Ovary (tissue), 9 donors: Measurements from ENCODE around the gene FGFRL1. TPM values are rescaled to one million over a fixed set of nuclear protein-coding genes. Genes with fewer than 3 reads are reported as not detected.

Source experiments
- DNase-seq, 5 donors: peaks; one replicate each; pipeline ENCODE4 v3.0.0-alpha.2; 2019 to 2020
- H3K27ac ChIP-seq, 2 donors: fragments of 200-600 bp; one replicate each; pipeline versions ENCODE4 v1.5.1 to v1.8.0; 2019 to 2022
- H3K27me3 ChIP-seq: fragments of 200-600 bp; one replicate; pipeline ENCODE4 v1.8.0; 2022
- H3K36me3 ChIP-seq: fragments of 200-600 bp; sonication (generic); one replicate; pipeline ENCODE4 v1.5.1; 2019
- H3K4me1 ChIP-seq: one replicate; pipeline ENCODE4 v1.8.1; 2013; ENCODE audit warnings: mild to moderate bottlenecking, moderate library complexity; ENCODE audit not compliant: insufficient read depth
- H3K4me3 ChIP-seq: fragments of 200-600 bp; sonication (generic); one replicate; pipeline ENCODE4 v1.5.1; 2017
- H3K9me3 ChIP-seq, 2 donors: fragments of 200-600 bp in 1 of 2; sonication (generic) in 1 of 2; one replicate each; pipeline versions ENCODE4 v1.5.1 to v1.8.1; 2013 to 2019; ENCODE audit warnings: mild to moderate bottlenecking in 1 of 2, moderate library complexity in 1 of 2
- CTCF ChIP-seq, 3 donors: fragments of 450-650 bp in 2 of 3; fragments of 200-600 bp in 1 of 3; IDR thresholded peaks; one replicate each; pipeline versions ENCODE4 v1.5.1 to v1.8.0; 2016 to 2022; ENCODE audit warnings: antibody characterized with exemption in 3 of 3, mild to moderate bottlenecking in 1 of 3
- EP300 ChIP-seq: sonication (generic); formaldehyde crosslinking; IDR thresholded peaks from one replicate; pipeline ENCODE4 v1.6.1; 2017; ENCODE audit warnings: antibody characterized with exemption
- POLR2A ChIP-seq: fragments of 450-650 bp; IDR thresholded peaks from one replicate; pipeline ENCODE4 v1.6.1; 2017; ENCODE audit warnings: antibody characterized with exemption, mild to moderate bottlenecking, moderate library complexity
- WGBS, 3 donors: extraction: QIAGEN DNeasy Blood & Tissue Kit in 1 of 3; methylation state at CpG; one replicate each; pipeline versions ENCODE4 v1.1.5 to v1.1.7; 2013 to 2017; 5-methylcytosine and 5-hydroxymethylcytosine counted together
- intact Hi-C, 4 donors: fragments of 100-400 bp; cut with DNase I; formaldehyde crosslinking; loops; one replicate each; pipeline versions ENCODE4 v1.11.0 to v1.15.1; 2022 to 2023
- polyA plus RNA-seq, 2 donors: library from polyadenylated mRNA; stranded (reverse); fragments of 200-250 nt in 1 of 2; fragments of 350-450 nt in 1 of 2; fragmentation: Illumina TruSeq in 1 of 2; extraction: RNeasy Lipid Tissue Mini Kit (QIAGEN cat#74804) in 1 of 2; gene quantifications; one replicate each; pipeline ENCODE4 v1.2.3, GENCODE V29; 2013 to 2014
- total RNA-seq, 7 donors: library from RNA; depleted of rRNA in 2 of 7; stranded (reverse); fragments of >200 nt in 2 of 7; fragmentation: NEBNext Ultra II Directional in 3 of 7; extraction: Animal tissue kit (Norgen Biotek cat#: 25700) in 3 of 7; gene quantifications; one replicate each; pipeline versions ENCODE4 v1.1.0 to v1.2.4, GENCODE V29; 2016 to 2023
- donor health status: DM: no; HTN: no; CAD: no; lungs with moderate emphysema.
- donor health status: DM: no; HTN: no; CAD: no.
- donor health status: Bipolar disorder and iron deficiency.
- donor health status: DM: yes; HTN: yes; CAD: no.
- donor health status: DM: no; HTN: no; CAD: no.
- donor health status: DM: yes; HTN: yes; CAD: no.

FGFRL1 gene
- total and polyA plus RNA-seq, 9 donors, result 23.4 to 59.1 (median 38.7) TPM

GRCh38 chr4:964346-965025 is 46.9 kb upstream of the FGFRL1 start:
- Histone ChIP-seq H3K9me3 (no peaks in the 10 kb centered on the region), H3K4me3 (no peak overlapping the region), H3K36me3 (no peaks in the 10 kb centered on the region), H3K27me3 (no peaks in the 10 kb centered on the region), H3K4me1 (no peaks in the 10 kb centered on the region), H3K27ac (no peak overlapping the region)
- intact Hi-C loops, result no loop called here
- no peak for DNase-seq
- WGBS, 3 donors, result 86 to 90% (median 86%) methylated on average over 17 to 23 of the region's 23 CpGs
- TF ChIP-seq POLR2A (no peak), CTCF (IDR thresholded peaks at IDR 0.05) (no peak), EP300 (no peak)

GRCh38 chr4:965048-965765 is 46.2 kb upstream of the FGFRL1 start:
- Histone ChIP-seq H3K27me3 (no peaks in the 10 kb centered on the region), H3K4me1 (no peaks in the 10 kb centered on the region), H3K4me3 (no peak overlapping the region), H3K9me3 (no peaks in the 10 kb centered on the region), H3K36me3 (no peaks in the 10 kb centered on the region), H3K27ac (no peak overlapping the region)
- no peak for TF ChIP-seq EP300
- TF ChIP-seq POLR2A, result no peak
- TF ChIP-seq CTCF (IDR thresholded peaks at IDR 0.05), result no peak
- 90% methylated on average over 20 to 26 of the region's 26 CpGs for WGBS, 3 donors
- intact Hi-C loops, result no loop called here
- no peak for DNase-seq

- H3K9me3 ChIP-seq, result no peaks in the 10 kb centered on the region
- 89 to 90% (median 90%) methylated on average over 19 to 21 of the region's 21 CpGs for WGBS, 3 donors
- TF ChIP-seq EP300 (no peak), POLR2A (no peak), CTCF (IDR thresholded peaks at IDR 0.05) (no peak)
- no peak overlapping the region for H3K27ac ChIP-seq
- intact Hi-C loops, result no loop called here
- no peaks in the 10 kb centered on the region for H3K4me1 ChIP-seq
- no peak overlapping the region for H3K4me3 ChIP-seq
- H3K36me3 ChIP-seq, result no peaks in the 10 kb centered on the region
- no peaks in the 10 kb centered on the region for H3K27me3 ChIP-seq
- no peak for DNase-seq
These were observed 45.7 kb upstream of the FGFRL1 start for GRCh38 chr4:965766-966134.

- WGBS, 3 donors, result 88 to 92% (median 89%) methylated on average over 40 to 48 of the region's 48 CpGs
- no peaks in the 10 kb centered on the region for H3K36me3 ChIP-seq
- H3K27ac ChIP-seq, result no peak overlapping the region
- H3K4me3 ChIP-seq, result no peak overlapping the region
- intact Hi-C loops, result no loop called here
- DNase-seq, result no peak
- no peaks in the 10 kb centered on the region for H3K9me3 ChIP-seq
- H3K27me3 ChIP-seq, result no peaks in the 10 kb centered on the region
- H3K4me1 ChIP-seq, result no peaks in the 10 kb centered on the region
- TF ChIP-seq CTCF (IDR thresholded peaks at IDR 0.05) (no peak), POLR2A (no peak), EP300 (no peak)
These were observed 44.9 kb upstream of the FGFRL1 start for GRCh38 chr4:966266-967112.
